ENCODE results near the gene KDM2A. TPM values are rescaled to one million over a fixed set of nuclear protein-coding genes. Genes with fewer than 3 reads are reported as not detected.

The KDM2A gene
- total and polyA plus RNA-seq, 4 donors: 30.6 to 102 (median 63.2) TPM

- DNase-seq (no peak), ATAC-seq (ENCODE audit: insufficient read depth, low FRiP score) (no peak)
- Histone ChIP-seq H3K9me3 (ENCODE audit: control insufficient read depth in 4 of 4, insufficient read depth in 3 of 4, low read length in 3 of 4) (no peaks in the 10 kb centered on the region), H3K9ac (ENCODE audit: insufficient read depth in 1 of 2, low read length in 2 of 2) (no peak overlapping the region), H3K36me3 (ENCODE audit: control insufficient read depth in 4 of 4, insufficient read depth in 4 of 4, low read length in 4 of 4) (peaks cover 0 to 12% (median 4%) of the 10 kb centered on the region in 4 donors), H3K4me3 (no peak overlapping the region), H3K4me1 (ENCODE audit: control insufficient read depth in 5 of 5, insufficient read depth in 5 of 5, low read length in 5 of 5) (peaks cover 19 to 71% (median 41%) of the 10 kb centered on the region in 5 donors), H3K27me3 (ENCODE audit: control insufficient read depth in 3 of 3, insufficient read depth in 3 of 3, low read length in 2 of 3) (no peaks in the 10 kb centered on the region), H3K27ac (ENCODE audit: low read depth in 1 of 2, low read length in 1 of 2) (peak overlapping the region in 1 of 2 donors; percentile 73)
- WGBS, 2 donors: 56 to 69% methylated on average over 13 of the region's 13 CpGs
- TF ChIP-seq CTCF (IDR thresholded peaks at IDR 0.05; ENCODE audit: control extremely low read depth, extremely low read depth): no peak
These were observed 149.9 kb downstream of the KDM2A start for GRCh38 chr11:67268962-67269268.

DNA sequence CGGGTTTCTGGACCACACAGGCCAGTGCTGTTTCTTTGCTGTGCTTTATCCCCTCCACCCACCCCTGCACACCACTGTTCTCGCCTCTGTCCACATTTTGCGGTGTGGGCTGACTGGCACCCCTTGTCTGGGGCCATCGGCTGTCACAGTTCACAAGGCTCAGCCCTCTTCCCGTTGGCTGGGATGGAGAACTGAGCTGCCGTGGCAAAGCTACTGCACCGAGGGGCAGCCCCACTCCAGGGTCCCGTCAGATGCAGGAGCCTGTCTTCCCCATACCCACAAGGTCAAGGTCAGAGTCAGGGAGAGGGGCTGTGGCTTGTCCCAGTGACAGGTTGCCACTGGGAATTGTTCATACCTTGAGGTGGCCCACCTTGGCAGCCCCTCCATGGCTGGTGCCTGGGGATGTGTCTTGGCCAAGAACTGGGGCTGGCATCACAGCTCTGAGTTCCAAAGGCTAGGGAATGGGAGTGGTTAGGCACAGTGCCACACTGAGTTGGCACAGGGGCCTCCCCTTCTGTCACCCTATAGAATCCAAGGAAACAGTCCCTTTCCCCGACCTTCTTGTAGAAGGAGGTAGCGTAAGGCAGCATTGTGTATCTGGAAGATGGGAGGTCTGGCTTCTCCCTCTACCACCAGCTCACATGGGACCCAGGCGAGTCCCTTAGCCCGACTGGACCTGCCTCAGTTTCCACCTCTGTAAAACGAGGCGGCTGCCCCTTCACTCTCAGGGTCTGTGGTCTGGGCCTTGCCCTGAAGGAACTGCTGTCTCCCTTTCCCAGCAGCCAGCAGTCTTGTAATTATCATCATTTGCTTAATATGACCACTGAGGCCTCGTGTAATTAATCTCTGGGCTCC is 150.6 kb downstream of the KDM2A start:
- Histone ChIP-seq H3K9me3 (ENCODE audit: control insufficient read depth in 4 of 4, insufficient read depth in 3 of 4, low read length in 3 of 4) (no peaks in the 10 kb centered on the region), H3K36me3 (ENCODE audit: control insufficient read depth in 4 of 4, insufficient read depth in 4 of 4, low read length in 4 of 4) (peaks cover 0 to 12% (median 4%) of the 10 kb centered on the region in 4 donors), H3K9ac (ENCODE audit: insufficient read depth in 1 of 2, low read length in 2 of 2) (peak overlapping the region in 1 of 2 donors; percentile 34), H3K27me3 (ENCODE audit: control insufficient read depth in 3 of 3, insufficient read depth in 3 of 3, low read length in 2 of 3) (no peaks in the 10 kb centered on the region), H3K4me3 (no peak overlapping the region), H3K4me1 (ENCODE audit: control insufficient read depth in 5 of 5, insufficient read depth in 5 of 5, low read length in 5 of 5) (peaks cover 20 to 74% (median 41%) of the 10 kb centered on the region in 5 donors), H3K27ac (ENCODE audit: low read depth in 1 of 2, low read length in 1 of 2) (peak overlapping the region; percentile 43 to 73)
- TF ChIP-seq CTCF (IDR thresholded peaks at IDR 0.05; ENCODE audit: control extremely low read depth, extremely low read depth): no peak
- WGBS, 2 donors: 13 to 27% methylated on average over 15 of the region's 15 CpGs
- DNase-seq (no peak), ATAC-seq (ENCODE audit: insufficient read depth, low FRiP score) (no peak)

DNA sequence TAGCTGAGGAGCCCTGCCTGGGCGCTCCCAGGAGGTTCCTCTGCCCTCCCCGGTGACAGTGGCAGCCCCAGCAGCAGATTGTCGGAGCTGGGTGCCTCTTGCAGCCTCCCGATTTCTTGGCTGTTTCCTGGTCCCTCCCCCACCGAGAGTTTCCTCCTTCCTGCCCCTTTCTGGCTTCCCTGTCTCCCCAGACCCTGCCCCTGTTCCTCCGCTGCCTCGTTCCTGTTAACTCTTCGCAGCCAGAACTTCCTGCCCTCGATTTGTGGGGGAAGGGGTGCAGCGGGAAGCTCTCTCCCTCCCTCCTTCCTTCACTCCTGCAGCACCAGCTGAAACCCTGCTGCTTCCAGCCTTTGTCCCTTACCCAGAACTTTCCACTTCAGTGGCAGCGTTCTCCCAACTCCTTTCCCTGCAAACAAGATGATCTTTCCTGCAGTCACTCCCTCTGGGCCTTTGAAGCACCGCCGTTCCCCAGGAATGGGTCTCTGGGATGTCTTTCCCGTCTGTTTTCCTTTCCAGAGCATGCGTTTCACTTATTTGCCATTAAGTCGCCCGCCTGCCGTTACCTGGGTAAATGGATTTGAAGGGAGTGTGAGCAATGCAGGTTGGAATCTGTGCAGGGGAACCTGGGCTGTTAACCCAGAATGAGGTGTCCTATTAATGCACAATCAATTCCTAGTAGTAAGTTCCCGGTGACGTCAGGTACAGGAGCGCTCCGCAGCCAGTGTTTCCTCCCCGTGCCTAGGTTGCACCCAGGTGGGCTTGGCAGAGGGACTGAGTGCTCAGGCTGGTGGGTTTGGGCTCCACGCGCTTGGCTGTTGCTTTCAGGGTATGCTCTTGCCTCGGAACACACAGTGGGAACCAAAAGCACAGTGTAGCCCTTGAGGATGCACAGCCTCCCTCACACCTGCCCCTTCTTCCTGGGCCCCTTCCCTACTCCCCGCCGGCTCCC is 151.5 kb downstream of the KDM2A start:
- H3K27ac ChIP-seq (ENCODE audit: low read depth in 1 of 2, low read length in 1 of 2): peak overlapping the region; percentile 43 to 73
- DNase-seq (peak; percentile 69 to 86 (median 71)), ATAC-seq (ENCODE audit: insufficient read depth, low FRiP score) (no peak)
- H3K27me3 ChIP-seq (ENCODE audit: control insufficient read depth in 3 of 3, insufficient read depth in 3 of 3, low read length in 2 of 3): no peaks in the 10 kb centered on the region
- WGBS, 2 donors: 12 to 21% methylated on average over 28 of the region's 28 CpGs
- H3K4me3 ChIP-seq: no peak overlapping the region
- H3K4me1 ChIP-seq (ENCODE audit: control insufficient read depth in 5 of 5, insufficient read depth in 5 of 5, low read length in 5 of 5): peaks cover 20 to 80% (median 41%) of the 10 kb centered on the region in 5 donors
- no peak for TF ChIP-seq CTCF (IDR thresholded peaks at IDR 0.05; ENCODE audit: control extremely low read depth, extremely low read depth)
- no peak overlapping the region for H3K9ac ChIP-seq (ENCODE audit: insufficient read depth in 1 of 2, low read length in 2 of 2)
- no peaks in the 10 kb centered on the region for H3K9me3 ChIP-seq (ENCODE audit: control insufficient read depth in 4 of 4, insufficient read depth in 3 of 4, low read length in 3 of 4)
- peaks cover 0 to 12% (median 5%) of the 10 kb centered on the region in 4 donors for H3K36me3 ChIP-seq (ENCODE audit: control insufficient read depth in 4 of 4, insufficient read depth in 4 of 4, low read length in 4 of 4)
